ENCODE data around the gene IL17A.

Gene IL17A

DNA sequence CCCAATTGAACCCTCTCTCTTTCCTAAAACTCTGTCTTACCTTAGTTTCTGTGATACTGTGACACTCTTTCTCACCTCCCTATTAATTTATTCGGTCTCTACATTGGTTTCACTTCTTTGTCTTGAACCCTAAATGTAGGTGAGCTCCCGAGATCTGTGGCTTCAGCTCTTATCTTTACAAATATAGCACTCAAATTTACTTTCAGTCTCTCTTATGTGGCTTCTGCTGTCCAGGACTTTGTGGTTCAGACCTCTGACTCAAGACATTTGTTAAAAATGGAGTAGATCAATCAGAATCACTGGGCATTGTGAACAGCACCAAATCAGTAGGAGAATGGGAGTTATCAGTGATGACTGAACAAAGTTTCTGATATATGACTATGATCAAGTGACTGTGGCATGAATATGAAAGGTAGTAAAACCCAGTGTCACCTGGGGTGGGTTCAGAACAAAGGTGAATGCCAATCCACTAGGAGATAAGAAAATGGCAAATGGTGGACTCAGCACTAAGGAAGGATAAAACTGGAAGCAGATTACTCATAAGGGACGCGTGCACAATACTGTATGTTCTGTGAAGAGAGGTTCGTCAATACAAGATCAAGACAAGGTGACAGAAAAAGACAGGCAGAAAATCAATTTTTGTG lies 30.9 kb downstream of the IL17A start:
- no peak for DNase-seq (ENCODE audit: low read depth)

DNA sequence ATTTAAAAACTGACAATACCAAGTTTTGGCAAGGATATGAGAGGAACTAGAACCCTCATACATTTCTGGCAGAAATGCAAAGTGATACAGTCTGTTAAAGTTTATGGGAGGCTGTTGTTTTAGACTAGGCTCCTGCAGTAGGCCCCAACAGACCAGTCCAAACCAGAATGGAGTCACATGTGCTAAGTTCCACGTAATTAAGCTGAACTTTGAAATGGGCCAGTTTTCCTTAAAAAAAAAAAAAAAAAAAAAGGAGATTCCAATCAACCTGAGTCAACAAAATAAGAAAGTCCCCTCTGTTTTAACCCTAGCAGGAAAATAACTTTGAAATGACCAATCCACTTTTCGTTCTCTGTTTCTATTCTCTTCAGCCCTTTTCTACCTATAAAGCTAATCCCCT lies 31.6 kb downstream of the IL17A start:
- DNase-seq (ENCODE audit: low read depth) = no peak

DNA sequence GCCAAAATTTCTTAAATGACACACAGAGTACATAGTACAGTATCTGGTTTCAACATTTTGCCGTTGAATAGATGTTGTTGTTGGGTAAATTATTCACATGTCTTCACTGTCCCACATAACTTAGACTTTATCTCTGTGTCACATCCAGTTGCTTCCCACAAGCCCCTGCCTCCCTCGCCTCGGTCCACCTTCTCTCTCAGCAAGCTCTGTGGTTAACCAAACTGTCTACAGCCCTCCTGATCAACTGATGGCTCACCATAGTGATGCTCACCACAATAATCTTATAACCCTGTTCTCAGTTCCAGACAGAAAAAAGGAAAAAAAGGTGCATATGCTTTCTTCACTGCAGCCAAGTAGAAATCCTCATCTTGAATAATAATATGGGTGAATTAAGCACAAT lies 35.1 kb downstream of the IL17A start:
- no peak for DNase-seq (ENCODE audit: low read depth)

DNA sequence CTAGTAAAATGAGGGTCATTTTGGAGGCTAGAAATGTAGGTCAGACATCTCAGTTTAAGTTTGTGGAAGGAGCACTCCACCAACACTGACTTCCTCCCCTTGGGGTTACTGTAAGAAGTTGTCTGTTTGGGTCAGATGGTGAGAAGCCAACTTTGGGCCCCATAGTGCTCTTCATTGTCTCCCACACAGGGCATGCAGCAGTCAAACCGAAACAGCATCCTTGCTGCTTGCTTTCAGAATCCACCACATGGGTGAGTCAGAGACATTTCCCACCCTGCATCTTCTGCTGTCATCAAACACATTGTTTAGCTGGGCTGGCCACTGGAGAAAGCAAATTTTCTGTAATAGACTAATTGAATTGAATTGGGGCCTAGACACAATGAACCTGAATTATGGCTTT lies 41.3 kb downstream of the IL17A start:
- no peak for DNase-seq (ENCODE audit: low read depth)

DNA sequence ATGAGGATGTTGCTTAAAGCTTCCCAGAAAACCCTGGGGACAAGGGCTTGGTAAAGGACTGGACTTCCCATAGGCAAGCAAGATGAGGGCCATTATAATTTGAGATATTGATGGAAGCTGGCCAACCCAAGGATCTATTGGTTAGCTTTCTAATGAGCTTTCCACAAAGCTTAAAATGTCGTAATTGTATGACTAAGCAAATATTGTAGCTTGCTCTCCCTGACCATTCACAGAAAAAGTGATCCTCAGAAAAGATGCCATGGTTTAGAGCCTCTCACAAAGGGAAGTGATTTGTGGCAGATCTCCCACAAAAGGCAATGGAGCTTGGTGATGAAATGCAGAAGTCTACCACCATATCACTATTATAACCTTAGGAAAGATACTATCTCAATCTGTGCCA lies 44.5 kb downstream of the IL17A start:
- no peak for DNase-seq (ENCODE audit: low read depth)

DNA sequence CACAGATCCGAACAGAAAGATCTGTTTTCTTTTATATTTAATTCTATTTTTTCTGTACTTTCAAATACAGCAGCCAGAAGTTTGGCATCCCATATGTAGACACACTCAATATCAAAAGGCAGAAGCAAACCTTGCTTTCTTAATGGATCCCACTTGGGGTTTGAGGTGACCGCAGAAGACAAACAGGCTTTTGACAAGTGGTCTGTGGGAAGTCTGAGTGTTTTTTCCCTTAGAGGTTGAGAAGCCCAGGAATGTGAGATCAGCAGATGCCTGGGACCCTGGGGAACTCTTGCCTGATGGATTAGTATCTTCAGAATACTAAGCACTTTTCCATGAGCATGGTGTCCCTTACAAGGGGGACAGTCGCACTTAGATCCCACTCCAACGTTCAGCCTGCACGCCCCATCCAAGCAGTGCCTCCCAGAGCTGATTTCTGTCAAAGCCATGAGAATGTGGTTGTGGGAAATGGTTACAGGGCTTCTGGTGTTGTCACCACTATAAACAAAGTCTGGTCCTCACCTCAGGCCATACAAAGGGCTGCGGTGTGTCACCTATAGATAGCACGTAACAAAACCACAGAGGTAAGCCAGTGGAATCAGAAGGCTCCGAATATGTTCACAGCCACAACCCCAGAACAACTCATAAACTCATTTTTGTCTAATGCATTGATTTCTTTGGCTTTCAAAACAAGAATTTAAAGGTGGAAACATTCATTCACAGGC lies 45.4 kb downstream of the IL17A start:
- DNase-seq (ENCODE audit: low read depth) = no peak

DNA sequence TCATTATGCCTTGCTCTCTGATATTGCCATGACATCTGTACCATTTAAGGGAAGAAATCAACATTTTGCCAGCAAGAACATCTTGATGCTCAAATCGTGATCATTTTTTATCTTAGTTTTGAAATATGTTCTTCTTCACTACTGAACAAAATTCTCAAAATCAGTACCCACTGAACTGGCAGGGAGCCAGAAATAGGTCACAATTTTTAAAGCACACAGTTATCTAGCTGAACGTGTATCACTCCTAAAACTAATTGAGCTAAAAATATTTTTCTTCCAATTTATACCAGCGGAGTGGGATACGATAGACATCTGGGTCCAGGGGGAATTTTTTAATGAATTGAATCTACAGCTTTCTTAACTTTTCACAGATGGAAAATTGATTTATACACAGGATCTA lies 46.8 kb downstream of the IL17A start:
- no peak for DNase-seq (ENCODE audit: low read depth)

DNA sequence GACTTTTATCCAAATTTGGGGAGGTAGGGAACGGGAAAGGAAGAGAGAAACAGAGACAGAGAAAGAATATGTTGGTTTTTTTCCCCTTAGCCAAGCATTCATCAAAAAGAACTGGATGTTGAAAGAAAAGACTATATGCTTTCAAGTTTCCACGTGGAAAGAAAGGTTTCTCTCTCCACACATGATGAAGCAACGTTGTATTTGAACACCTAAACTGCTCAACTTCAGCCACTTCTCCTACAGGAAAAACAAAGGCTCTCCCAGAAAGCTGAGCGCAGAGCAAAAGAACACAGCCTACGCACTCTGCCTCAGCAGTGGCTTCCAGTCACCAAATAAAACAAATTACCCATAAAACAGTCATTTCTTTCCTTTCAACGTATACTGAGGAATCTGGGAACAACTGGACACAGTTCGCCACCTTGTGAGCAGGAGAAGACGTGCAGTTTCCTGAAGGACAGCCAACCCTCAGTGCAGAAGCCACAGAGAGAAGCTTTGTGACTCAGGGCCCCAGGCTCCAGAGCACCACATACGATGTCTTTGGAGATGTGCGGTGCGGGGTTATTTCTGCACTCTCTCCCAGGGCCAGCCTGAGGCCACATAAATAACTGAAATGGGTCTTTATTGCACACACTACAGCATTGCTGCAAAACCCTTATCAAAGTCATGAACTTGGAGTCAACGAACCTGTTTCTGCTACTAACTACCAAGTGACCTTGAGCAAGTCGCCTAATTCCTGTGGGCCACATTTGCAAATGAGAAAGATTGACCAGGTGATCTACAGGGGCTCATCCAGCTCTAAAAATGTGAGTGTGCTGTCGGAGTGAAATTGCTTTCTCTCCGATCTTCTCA lies 48.0 kb downstream of the IL17A start:
- DNase-seq (ENCODE audit: low read depth) = no peak
